Femur (tissue), 1 donor: Measurements from ENCODE around the gene GPRIN2.

ENCODE experiments used
- DNase-seq: peaks from one replicate; pipeline ENCODE4 v3.0.0-alpha.2; 2017

GPRIN2 gene

DNA sequence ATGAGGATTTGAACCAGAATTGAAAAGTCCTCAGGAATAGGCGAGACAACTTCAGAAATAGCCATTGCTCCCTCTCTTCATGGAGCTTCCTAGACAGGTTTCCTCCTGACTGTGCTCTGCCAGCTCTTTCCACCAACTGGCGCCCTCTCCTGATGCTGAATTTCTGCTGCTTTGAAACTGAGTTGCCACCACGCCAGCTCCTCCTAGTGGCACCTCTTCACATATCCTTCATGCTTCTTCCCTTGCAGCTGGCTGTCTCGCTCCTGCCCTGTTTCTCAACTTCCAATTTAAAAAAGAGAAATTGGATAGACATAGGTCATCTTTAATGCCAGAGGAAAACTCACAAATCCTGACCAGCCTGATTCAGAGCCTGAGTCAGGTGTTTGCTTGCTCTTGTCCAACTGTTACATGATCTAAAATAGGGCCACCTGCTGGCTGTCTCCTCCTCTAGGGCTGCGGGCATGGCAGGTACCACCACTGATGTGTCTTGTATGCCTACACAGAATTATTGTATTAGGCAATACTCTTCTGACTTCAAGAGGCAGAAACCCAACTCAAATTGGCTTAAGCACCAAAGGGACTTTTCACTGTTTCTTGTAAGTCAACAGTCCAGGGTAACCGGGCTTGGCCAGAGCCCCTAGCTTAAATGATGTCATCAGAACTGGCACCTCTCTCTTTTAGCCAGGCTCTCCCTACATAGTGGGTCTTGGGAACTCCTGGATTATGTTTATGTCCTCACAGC, 9.3 kb upstream of the GPRIN2 start:
- DNase-seq, result peak; percentile 80

DNA sequence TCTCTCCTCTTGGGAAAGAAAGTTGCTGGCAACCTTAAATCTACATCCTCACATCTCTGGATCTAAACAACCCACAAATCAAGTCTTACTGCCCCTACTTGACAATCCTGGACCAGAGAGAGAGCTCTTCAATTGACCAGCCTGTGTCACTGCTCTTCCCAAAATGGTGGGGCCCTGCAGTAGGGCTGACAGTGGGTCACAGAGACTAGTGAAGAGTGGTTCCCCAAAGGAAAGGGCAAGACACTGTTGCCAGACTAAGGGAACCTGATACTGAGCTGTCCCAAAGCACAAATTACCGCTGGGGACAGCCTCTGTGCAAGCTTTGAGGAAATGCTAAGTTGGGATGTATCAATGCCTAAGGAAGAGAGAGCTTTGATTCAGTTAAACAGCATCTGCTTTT, 4.5 kb upstream of the GPRIN2 start:
- peak; percentile 14 for DNase-seq

DNA sequence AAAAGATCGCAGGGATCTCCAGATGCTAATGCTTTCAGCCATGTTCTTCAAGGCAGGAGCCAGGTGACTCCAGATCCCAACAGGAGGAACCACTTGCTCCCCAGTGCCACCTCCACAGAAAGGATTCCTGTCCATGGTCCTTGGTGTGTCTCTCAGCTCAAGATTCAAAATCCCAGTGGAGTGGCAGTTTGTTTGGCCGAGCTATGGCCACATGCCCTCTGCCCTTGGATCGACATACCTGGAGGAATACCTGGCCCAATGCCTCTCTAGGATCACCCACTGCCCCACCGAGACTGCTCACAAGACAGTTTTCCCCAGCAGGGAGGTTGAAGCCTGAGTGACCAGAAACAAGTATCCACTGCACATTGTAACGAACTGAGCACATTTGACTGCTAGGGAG, 3.9 kb upstream of the GPRIN2 start:
- peak; percentile 17 for DNase-seq

DNA sequence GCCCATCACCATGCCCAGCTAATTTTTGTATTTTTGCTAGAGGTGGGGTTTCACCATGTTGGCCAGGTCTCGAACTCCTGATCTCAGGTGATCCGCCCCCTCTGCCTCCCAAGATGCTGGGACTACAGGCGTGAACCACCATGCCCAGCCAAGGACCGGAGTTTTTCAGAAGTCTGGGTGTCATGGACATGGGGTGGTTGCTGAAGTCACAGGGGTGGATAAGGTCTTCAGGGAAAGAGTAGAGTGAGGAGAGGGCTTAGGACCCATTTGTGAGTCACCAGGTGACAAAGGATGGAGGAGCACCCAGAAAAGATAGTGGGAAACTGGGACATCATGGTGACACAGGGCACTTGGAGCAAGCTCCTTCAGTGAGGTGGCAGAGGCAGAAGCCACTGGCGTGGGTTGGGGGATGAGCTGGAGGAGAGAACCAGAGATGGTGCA, 2.8 kb upstream of the GPRIN2 start:
- DNase-seq, result peak; percentile 7

DNA sequence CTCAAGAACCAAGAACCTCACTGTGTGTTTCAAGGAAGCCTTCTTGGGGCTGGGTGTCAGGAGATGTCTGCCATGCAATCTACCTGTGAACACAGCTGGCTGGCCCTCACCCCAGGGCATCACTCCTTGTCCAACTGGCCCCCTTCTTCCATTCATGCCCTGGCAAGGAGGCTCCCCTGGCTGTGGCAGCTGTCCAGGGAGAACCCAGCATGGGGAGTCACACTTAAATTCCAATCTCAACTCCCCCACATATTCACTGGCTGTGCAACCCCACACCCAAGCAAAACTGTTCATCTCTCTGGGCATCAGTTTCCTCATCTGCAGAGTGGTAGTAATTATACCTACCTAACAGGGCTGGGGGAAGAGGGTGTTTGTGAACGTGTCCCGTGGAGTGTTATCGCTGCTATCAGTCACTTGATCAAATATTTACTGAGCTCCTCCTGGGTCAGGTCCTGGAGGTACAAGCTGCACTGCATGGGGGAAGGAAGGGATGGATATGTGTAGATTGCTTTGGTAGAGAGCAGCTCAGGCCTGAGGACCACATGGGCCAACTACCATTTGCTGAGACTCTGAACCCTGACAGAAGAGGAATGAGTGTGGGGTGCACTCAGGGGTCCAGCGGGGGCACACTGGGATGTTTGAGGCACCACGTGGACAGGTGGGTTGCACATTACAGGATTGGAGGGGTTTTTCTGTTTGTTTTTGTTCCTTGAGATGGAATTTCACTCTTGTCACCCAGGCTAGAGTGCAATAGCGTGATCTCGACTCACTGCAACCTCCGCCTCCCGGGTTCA, 2.1 kb upstream of the GPRIN2 start:
- DNase-seq, result peak; percentile 18

DNA sequence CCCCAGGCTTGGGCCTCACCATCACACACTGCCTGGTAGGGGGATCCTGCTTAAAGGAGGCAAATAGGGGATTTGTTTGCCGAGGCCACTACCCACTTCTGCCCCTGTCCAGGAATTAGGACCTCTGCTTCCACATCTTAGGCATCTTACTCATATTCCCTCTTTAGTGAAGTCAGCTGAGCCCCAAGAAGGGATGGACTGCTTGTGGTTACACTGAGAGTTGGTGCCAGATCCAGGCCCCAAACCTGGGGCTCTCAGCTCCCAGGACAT, 1.6 kb upstream of the GPRIN2 start:
- DNase-seq, result no peak

DNA sequence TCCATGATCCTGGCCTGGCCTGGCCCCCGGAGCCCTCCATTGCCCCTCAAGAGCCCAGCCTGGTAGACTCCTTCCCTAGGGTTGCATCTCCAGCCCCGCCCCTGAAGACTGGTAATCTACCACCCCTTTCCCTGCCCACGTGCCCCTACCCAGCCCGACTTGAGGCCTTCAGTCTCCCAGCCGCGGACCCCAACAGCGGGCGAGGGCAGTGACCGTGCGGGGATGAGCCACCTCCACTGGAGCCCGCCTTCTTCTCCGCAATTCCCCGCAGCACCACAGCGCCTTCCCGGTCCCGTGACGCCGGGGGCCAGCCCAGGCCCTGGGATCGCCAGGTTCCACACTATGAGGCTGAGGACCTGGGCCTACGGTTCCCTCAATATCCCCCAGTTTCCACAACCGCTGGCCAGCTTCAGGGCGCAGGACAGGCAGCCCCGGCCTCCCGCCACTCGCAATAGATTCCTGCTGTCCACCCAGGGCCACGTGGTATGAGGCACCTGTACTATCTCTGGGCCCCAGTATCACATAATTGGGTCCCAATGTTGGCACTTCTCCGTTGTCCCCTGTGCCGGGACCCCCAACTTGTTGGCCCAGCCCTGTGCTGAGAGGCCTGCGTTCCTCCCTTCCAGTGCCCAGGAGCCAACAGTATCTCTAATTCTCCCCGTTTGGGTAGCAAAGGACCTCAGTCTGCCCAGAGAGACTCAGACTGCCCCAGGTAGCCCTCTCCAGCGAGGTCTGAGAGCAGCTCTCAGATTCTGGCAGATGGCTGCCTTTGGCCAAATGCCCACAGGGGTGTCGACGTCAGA, 1.1 kb upstream of the GPRIN2 start:
- DNase-seq, result peak; percentile 39

DNA sequence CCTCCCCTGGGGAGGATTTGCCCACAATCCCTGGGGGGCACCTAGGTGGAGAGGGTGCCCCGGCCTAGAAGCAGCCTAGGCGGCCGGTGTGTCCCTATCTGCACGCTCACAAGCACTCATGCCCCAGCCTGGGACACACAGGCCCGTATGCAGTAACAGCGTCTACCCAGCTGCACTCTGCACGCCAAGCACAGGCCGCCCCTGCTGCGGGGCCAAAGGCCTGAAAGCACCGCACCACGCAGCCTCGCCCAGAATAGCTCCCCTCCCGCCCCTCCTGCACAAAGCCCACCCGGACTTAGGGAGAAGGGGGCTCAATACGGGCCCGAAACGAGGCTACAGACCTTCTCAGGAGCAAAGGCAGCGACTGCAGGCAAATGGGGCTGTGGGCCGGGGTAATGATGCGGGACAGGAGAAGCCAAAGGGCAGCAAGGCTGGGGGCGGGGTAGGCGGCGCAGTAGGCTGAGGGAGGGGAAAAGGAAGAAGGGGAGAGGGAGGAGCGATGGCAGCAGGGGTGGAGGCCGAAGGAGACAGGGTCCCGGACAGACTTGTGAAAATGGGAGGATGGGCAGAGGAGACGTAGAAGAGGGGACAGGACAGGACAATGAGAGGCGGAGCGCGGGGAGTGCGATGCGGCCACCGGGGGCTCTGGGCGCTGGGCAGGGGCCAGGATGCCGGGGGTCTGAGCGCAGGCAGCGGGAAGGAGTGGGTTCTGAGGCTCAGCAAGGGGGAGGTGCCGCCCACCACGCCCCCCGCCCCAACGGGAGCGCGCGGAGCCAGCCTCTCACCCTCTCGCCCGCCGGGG, 544 bp downstream of the GPRIN2 start:
- peak; percentile 34 for DNase-seq

DNA sequence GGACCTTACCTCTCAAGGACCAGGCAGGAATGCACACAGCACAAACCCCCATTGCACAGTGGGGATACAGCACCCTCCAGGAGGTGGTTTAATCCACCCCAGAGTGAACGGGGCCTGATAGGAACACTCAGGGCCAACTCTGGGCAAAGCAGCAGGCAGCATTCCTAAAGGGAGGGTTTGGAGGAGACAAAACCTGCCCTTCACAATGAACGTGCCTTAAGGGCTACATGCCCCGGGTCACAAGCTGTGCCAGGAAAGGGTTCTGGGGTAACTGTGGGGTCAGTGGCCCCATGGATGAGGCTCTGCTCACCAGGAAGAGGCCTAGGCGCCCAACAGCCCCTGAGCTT, 1.1 kb downstream of the GPRIN2 start:
- peak; percentile 21 for DNase-seq

DNA sequence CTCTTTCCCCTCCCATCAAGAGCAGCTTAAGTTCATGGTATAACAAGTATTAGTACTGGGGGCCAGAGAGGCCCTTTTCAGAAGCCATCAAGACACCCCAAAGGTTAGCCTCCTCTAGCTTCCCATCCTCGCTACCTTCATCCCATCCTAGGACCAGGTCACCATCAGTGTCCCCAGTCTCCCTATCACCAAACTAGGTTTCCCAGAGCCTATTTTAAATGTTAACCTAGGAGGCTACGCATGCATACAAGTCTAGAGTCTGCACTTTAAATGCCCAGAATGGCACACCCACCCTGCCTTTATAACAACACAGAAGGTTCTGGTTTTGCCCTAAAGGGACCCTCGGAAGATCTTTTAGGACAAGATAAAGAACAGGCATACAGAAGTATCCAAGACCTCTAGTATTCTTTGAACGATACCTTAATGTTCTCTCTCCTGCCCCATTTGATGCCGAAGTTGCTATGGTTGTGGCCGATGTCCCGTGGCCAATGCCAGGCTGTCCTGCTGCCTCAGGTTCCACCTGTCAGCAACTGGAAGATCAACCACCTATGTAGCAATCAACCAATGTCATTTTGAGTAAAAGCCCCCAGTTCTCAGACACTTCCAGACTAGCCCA, 2.2 kb downstream of the GPRIN2 start:
- DNase-seq, result peak; percentile 12

DNA sequence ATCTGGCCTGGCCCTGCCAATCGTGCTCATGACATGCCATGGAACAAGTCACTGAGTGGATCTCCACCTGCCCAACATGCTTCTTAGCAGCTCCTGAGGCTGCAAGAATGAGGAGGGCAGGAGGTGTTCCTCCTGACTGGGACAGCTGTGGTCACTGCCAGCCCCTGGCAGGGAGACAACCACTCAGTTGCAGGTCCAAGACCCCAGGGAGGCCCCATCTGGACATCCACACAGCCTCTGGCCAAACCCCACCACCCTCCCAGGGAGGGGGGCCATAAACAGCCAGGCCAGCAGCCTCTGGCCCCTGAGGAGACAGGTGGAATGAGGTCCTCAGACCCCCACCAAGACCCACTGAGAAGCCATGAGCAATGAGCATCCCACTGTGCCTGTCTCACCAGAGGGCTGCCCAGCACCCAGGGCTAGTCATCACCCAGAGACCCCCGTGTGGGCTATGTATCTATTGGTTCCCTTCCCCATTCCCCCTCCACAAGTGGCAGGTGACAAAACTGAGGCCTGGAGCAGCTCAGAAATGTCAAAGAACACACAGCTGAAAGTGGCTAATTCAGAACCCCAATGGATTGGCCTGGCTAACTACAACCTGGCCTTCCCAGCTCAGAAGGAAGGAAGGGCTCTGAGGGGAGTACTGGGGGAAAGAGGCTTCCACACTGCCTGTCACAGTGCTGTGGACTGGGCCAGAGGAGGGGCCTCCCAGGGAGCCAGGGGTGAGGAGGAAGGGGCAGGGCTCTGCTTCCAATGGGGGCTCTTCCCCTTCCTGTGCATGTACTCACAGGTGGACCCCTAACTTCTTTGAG, 3.0 kb downstream of the GPRIN2 start:
- DNase-seq, result peak; percentile 31

DNA sequence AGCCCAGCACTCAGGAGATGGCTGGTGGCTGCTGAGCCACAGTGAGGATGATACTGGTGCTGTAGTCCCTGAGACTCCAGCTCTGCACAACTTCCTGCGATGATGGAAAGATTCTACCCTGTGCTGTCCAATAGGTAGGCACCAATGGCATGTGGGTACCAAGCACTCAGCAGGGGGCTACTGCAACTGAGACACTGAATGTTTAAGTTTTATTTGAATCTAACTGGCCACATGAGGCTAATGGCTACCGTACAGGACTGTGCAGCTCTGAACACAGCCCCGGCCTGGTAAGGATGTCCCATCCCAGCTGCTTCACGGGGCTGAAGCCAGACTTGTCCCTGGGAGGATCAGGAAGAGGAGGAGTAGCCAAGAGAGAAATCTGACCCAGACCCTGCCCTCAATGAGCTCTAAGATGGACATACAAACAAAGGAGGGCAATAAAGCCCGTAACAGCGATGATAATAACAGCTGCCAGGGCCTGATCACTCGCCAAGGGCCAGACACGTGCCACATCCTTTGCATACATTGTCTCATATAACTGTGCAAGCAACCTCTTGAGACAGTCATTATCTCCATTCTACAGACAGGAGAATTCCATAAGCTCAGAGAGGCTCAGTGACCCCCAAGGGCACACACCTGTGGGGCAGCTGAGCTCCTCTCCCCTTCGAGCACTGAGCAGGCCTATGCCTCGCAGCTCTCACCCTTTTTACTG, 3.8 kb downstream of the GPRIN2 start:
- peak; percentile 51 for DNase-seq

DNA sequence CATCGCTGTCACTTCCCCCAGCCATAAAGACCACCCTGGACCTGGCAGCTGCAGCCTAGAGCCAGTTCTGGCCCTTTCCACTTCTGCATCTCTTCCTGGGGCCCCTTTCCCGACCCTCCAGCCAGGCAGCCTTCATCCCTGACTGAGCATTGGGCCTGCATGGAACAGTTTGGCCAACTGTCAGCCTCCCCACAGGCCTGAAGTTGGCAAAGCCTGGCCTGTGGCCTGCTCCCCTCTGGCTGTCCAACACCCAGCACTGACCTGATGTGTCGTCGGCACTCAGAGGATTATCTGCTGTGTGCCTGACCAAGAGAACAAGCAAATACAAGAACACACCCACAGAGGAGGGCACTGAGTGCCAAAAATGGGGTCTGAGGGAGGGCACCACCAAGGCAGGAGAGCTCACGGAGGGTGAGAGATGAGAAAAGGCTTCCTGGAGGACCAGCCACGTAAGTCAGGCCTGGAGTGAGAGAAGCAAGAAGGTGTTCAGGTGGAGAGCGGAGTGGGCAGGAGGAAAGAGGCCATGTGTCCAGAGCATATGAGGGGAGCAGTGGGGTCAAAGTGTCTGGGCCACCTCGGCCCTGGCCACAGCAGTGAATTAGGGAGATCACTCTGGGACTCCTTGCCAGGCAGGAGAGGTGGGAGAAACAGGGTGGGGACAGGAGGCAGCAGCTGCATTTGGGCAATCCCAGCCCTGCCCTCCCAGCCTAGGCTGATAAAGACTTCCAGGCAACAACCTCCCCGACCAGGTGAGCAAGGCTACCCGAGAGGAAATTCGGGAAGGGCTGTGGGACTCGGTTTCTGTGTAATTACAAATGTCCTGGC, 4.5 kb downstream of the GPRIN2 start:
- peak; percentile 24 for DNase-seq

DNA sequence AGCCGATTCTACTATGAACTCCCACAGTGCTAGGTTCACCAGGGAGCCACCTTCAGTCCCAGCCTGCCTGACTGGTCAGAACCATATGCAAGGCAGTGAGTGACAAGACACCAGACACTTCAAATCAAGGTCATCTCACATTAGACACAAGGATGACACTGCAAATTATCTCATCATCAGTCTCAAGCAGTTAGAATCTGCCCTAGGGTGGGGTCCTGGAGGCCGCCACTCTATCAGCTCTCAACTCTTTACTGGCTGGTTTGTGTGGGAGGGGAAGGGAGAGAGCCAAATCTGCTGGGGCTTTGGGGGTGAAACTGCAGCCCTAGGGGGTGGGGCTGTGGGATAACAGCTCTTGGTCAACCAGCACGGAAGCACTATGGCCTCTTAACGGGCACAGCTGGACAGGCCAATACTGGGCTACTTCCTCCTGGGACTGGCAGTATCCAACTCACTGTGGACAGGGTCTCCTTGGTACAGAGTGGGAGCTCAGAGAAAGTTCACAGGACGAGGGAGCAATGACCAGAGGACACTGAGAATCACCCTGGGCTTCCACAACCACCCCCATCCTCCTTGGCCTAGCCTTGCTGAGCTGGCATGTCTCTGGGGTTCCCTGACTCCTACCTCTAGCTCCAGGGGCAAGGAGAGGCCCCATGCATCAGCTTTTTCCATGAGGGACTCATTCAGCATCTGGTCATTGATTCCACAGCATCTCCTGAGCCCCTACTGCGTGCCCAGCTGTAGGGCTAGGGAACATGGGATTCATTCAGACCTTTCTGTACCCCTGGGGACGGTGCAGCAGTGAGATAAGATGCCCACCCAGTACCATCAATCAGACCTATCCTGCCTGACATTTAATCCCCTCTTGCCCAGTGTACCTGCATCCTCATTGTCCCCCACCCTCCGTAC, 5.4 kb downstream of the GPRIN2 start:
- peak; percentile 14 for DNase-seq

DNA sequence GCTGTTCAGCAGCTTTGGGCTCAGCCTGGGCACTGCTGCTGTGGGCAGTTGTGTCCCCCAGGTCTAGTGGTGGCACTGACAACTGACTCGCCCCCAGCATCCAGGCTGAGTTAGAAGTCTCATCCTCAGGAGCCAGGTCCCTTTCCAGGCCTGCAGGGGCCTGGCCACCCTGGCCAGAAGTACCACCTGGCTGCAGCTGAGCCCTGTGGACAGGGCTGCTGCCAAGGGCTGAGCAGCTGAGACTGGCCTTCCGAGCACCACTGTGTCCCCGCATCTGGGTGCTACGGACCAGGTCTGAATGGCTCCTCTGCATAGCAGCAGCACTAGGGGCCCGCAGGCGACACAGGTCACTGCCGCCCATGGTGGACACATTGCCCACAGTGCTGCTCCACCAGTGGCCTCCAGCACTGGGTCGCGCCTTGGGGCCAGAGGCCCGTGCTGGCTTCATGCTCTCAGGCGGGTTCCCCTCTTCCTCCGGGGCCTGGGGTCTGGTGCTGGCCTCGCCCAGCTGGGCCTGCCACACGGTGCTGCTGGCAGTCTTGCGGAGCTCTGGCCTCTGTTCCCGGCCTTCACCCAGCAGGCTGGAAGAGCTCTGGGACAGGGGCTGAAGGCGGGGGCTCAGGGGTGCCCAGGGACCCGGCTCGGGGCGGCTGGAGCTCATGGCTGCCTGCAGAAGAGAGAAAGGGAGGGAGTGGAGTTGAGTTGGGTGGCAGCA, 6.2 kb downstream of the GPRIN2 start:
- DNase-seq, result peak; percentile 18

DNA sequence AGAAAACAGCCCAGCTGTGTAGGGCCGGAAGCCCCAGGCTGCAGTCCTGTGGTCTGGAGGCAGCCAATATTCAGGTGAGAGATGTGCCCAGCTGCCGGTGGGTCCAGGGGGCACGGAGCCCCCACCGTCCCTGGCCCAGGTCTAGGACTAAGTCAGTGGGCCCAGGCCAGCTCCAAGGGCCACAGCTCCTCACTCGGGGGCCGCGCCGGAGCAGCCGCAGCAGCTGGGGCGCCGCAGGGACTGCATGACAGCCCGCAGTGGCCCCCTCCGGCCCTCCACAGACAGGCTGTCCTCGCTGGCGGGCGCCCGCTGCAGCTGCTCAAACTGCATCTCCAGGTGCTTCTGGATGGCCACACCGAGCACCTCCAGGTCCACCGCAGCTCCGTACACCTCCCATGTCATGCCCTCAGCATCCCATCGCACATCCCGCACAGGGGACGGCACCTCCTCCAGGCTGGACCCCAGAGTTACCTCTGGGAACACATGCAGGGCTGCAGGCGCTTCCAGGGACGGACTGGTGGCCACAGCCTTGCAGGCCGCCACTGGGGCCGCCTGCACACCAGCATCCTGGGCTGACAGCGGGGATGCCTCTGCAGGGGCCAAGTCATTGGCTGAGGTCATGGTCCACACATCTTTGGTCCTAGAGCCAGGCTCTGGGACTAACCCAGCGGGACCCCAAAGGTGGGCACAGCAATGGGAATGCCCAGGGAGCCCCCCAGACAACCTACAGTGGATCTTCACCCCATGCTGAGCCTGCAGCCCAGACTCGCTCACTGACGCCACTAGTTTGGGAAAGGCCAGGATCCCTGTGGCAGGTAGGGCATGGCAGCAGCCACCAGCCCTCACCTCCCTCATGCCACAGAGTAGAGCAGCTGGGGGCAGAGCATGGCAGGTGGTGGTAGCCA, 7.0 kb downstream of the GPRIN2 start:
- peak; percentile 16 for DNase-seq

DNA sequence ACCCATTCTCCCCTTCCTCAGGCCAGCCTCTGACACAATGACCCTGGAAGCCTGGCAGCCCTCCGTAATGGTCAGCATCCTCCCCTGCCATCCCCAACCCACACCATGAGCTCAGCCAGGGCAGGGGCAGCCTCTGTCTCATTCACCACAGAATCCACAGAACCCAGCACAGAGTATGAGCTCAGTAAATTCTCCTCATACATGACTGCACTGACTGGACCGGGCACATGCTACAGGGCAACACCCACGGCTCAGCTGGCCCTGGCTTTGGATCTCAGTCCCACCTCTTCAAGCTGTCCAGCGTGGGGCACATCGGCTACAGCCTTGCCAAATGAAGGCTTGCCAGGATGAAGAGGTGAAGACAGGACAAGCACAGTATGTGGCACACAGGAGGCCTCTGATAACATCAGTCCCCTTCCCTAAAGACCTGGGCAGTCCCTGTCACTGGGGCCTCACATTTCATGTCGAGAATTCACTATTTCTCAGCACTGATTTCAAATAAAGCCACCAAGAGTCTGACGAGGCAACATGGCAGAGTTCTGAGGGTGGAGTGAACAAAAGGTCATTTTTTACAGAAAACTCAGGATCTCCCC, 7.9 kb downstream of the GPRIN2 start:
- DNase-seq, result peak; percentile 18
